Stomach (tissue), 9 donors: ENCODE data around the gene CHGA. TPM values are rescaled to one million over a fixed set of nuclear protein-coding genes. Genes with fewer than 3 reads are reported as not detected.

ENCODE experiments used
- DNase-seq, 2 donors: peaks; one replicate each; pipeline versions ENCODE4 v3.0.0 to v3.0.0-alpha.2; 2013 to 2019
- H3K27ac ChIP-seq, 5 donors: fragments of 200-600 bp in 4 of 5; sonication (generic) in 4 of 5; one replicate each; pipeline ENCODE4 v1.5.1; 2013 to 2019; ENCODE audit warnings: mild to moderate bottlenecking in 1 of 5, moderate library complexity in 1 of 5
- H3K27me3 ChIP-seq, 3 donors: fragments of 200-600 bp; sonication (generic); one replicate each; pipeline ENCODE4 v1.5.1; 2017 to 2019; ENCODE audit warnings: mixed run types in 1 of 3
- H3K36me3 ChIP-seq, 4 donors: fragments of 200-600 bp; sonication (generic); 1 replicate in 3 of 4; 2 replicates in 1 of 4; pipeline ENCODE4 v1.5.1; 2016 to 2019
- H3K4me1 ChIP-seq, 4 donors: fragments of 200-600 bp; sonication (generic); one replicate each; pipeline ENCODE4 v1.5.1; 2016 to 2019
- H3K4me3 ChIP-seq, 4 donors: fragments of 200-600 bp; sonication (generic) in 3 of 4; one replicate each; pipeline ENCODE4 v1.5.1; 2016 to 2019; ENCODE audit warnings: mild to moderate bottlenecking in 1 of 4
- H3K9me3 ChIP-seq, 4 donors: fragments of 200-600 bp; sonication (generic); one replicate each; pipeline ENCODE4 v1.5.1; 2016 to 2019
- CTCF ChIP-seq, 7 experiments: fragments of 450-650 bp in 4 of 7; fragments of 200-600 bp in 3 of 7; sonication (generic) in 3 of 7; IDR thresholded peaks; one replicate each; pipeline ENCODE4 v1.5.1; 2016 to 2019; ENCODE audit warnings: antibody characterized with exemption in 7 of 7, control low read depth in 2 of 7, mild to moderate bottlenecking in 1 of 7
- EP300 ChIP-seq: sonication (generic); formaldehyde crosslinking; IDR thresholded peaks from one replicate; pipeline ENCODE4 v1.6.1; 2017; ENCODE audit warnings: antibody characterized with exemption
- POLR2A ChIP-seq, 4 donors: fragments of 450-650 bp; IDR thresholded peaks; one replicate each; pipeline ENCODE4 v1.6.1; 2016; ENCODE audit warnings: antibody characterized with exemption in 4 of 4, control low read depth in 2 of 4, mild to moderate bottlenecking in 1 of 4, moderate library complexity in 1 of 4
- POLR2AphosphoS5 ChIP-seq, 3 donors: sonication (generic); formaldehyde crosslinking; IDR thresholded peaks; one replicate each; pipeline ENCODE4 v1.6.1; 2016; ENCODE audit warnings: antibody characterized with exemption in 3 of 3
- whole genome bisulfite sequencing, 5 donors: extraction: QIAGEN DNeasy Blood & Tissue Kit in 3 of 5; methylation state at CpG; one replicate each; pipeline versions ENCODE4 v1.1.5 to v1.1.7; 2013 to 2018; 5-methylcytosine and 5-hydroxymethylcytosine counted together
- intact Hi-C: fragments of 100-400 bp; cut with DNase I; formaldehyde crosslinking; loops from one replicate; pipeline ENCODE4 v1.15.1; 2023; ENCODE audit warnings: low total_unique reads
- polyA plus RNA-seq, 3 donors: library from polyadenylated mRNA; stranded (reverse); fragments of 200-250 nt; gene quantifications; one replicate each; pipeline ENCODE4 v1.2.3, GENCODE V29; 2013
- total RNA-seq, 5 donors: library from RNA; depleted of rRNA; stranded (reverse); fragments of >200 nt; gene quantifications; one replicate each; pipeline versions ENCODE4 v1.1.0 to v1.2.3, GENCODE V29; 2014 to 2016
- donor health status: healthy with polysubstance abuse.
- donor health status: Bipolar disorder and iron deficiency.
- donor health status: healthy.

Gene CHGA
- total and polyA plus RNA-seq, 8 donors = 2.3 to 455 (median 132) TPM

- Histone ChIP-seq H3K27ac (no peak overlapping the region), H3K36me3 (peaks cover 15 to 67% (median 61%) of the 10 kb centered on the region in 4 donors), H3K9me3 (no peaks in the 10 kb centered on the region), H3K4me1 (peaks cover 13 to 42% (median 21%) of the 10 kb centered on the region in 4 donors), H3K4me3 (no peak overlapping the region), H3K27me3 (no peaks in the 10 kb centered on the region)
- 65 to 86% (median 75%) methylated on average over 10 to 18 of the region's 18 CpGs for WGBS, 5 donors
- intact Hi-C loops = no loop called here
- TF ChIP-seq EP300 (no peak), CTCF (IDR thresholded peaks at IDR 0.05) (no peak), POLR2AphosphoS5 (IDR thresholded peaks at IDR 0.05) (no peak), POLR2A (IDR thresholded peaks at IDR 0.05) (no peak)
- no peak for DNase-seq
Measured at GRCh38 chr14:92960706-92961566, 38.0 kb downstream of the CHGA start.

- H3K9me3 ChIP-seq = no peaks in the 10 kb centered on the region
- no peaks in the 10 kb centered on the region for H3K27me3 ChIP-seq
- H3K4me3 ChIP-seq = no peak overlapping the region
- no peak for DNase-seq
- 92 to 98% (median 96%) methylated on average over 7 of the region's 7 CpGs for WGBS, 5 donors
- TF ChIP-seq EP300 (no peak), CTCF (IDR thresholded peaks at IDR 0.05) (no peak), POLR2A (IDR thresholded peaks at IDR 0.05) (no peak), POLR2AphosphoS5 (IDR thresholded peaks at IDR 0.05) (no peak)
- peaks cover 13 to 42% (median 21%) of the 10 kb centered on the region in 4 donors for H3K4me1 ChIP-seq
- intact Hi-C loops = no loop called here
- no peak overlapping the region for H3K27ac ChIP-seq
- H3K36me3 ChIP-seq = peaks cover 15 to 62% (median 55%) of the 10 kb centered on the region in 4 donors
Measured at GRCh38 chr14:92961567-92961855, 38.6 kb downstream of the CHGA start.

- Histone ChIP-seq H3K27me3 (no peaks in the 10 kb centered on the region), H3K4me3 (no peak overlapping the region), H3K36me3 (peaks cover 11 to 54% (median 48%) of the 10 kb centered on the region in 4 donors), H3K9me3 (no peaks in the 10 kb centered on the region), H3K27ac (no peak overlapping the region), H3K4me1 (peaks cover 13 to 42% (median 21%) of the 10 kb centered on the region in 4 donors)
- WGBS, 5 donors = 86 to 97% (median 93%) methylated on average over 17 to 20 of the region's 20 CpGs
- intact Hi-C loops = no loop called here
- DNase-seq = no peak
- TF ChIP-seq CTCF (IDR thresholded peaks at IDR 0.05) = no peak
- no peak for TF ChIP-seq POLR2A (IDR thresholded peaks at IDR 0.05)
- TF ChIP-seq EP300 = no peak
- no peak for TF ChIP-seq POLR2AphosphoS5 (IDR thresholded peaks at IDR 0.05)
Measured at GRCh38 chr14:92962031-92962830, 39.3 kb downstream of the CHGA start.

- peaks cover 13 to 42% (median 21%) of the 10 kb centered on the region in 4 donors for H3K4me1 ChIP-seq
- no peaks in the 10 kb centered on the region for H3K27me3 ChIP-seq
- 92 to 98% (median 94%) methylated on average over 9 to 11 of the region's 11 CpGs for WGBS, 5 donors
- no peaks in the 10 kb centered on the region for H3K9me3 ChIP-seq
- intact Hi-C loops = no loop called here
- H3K4me3 ChIP-seq = no peak overlapping the region
- H3K27ac ChIP-seq = peak overlapping the region in 1 of 5 donors; percentile 78
- DNase-seq = no peak
- H3K36me3 ChIP-seq = peaks cover 6 to 49% (median 43%) of the 10 kb centered on the region in 4 donors
- TF ChIP-seq POLR2AphosphoS5 (IDR thresholded peaks at IDR 0.05) (no peak), CTCF (IDR thresholded peaks at IDR 0.05) (no peak), POLR2A (IDR thresholded peaks at IDR 0.05) (no peak), EP300 (no peak)
Measured at GRCh38 chr14:92962831-92963095, 39.8 kb downstream of the CHGA start.
